Trophoblast cell (in vitro differentiated cells and primary cell): ENCODE measurements around the gene FNDC1.
"Not testable (repeated sequence)": the region's sequence is repeated elsewhere in the genome, so short reads cannot be mapped to it uniquely, and the experiment has no call there.

Experiments
- DNase-seq, 2 donors: peaks; one replicate each; pipeline ENCODE4 v3.0.0-alpha.2; 2016
- H2AFZ ChIP-seq: 2 replicates; pipeline ENCODE4 v1.6.1; 2013; ENCODE audit warnings: low read length, moderate library complexity, mild to moderate bottlenecking; ENCODE audit not compliant: insufficient read depth, poor library complexity
- H2AK5ac ChIP-seq: 2 replicates; pipeline ENCODE4 v1.6.1; 2013; ENCODE audit warnings: mild to moderate bottlenecking, low read length
- H2BK120ac ChIP-seq: 2 replicates; pipeline ENCODE4 v1.6.1; 2013; ENCODE audit warnings: low read length, mild to moderate bottlenecking, moderate library complexity; ENCODE audit not compliant: insufficient read depth, poor library complexity
- H2BK12ac ChIP-seq: 2 replicates; pipeline ENCODE4 v1.6.1; 2013; ENCODE audit warnings: mild to moderate bottlenecking, low read length, moderate library complexity
- H2BK5ac ChIP-seq: 2 replicates; pipeline ENCODE4 v1.6.1; 2013; ENCODE audit warnings: low read length, low read depth, moderate library complexity, mild to moderate bottlenecking; ENCODE audit not compliant: poor library complexity
- H3K14ac ChIP-seq: 2 replicates; pipeline ENCODE4 v1.6.1; 2013; ENCODE audit warnings: mild to moderate bottlenecking, low read length
- H3K18ac ChIP-seq: 2 replicates; pipeline ENCODE4 v1.6.1; 2013; ENCODE audit warnings: mild to moderate bottlenecking, low read length
- H3K23ac ChIP-seq: 2 replicates; pipeline ENCODE4 v1.6.1; 2013; ENCODE audit warnings: low read length
- H3K27ac ChIP-seq: 2 replicates; pipeline ENCODE4 v1.5.1; 2013; ENCODE audit warnings: low read depth, mild to moderate bottlenecking, inconsistent platforms, low read length, moderate library complexity
- H3K27me3 ChIP-seq: 2 replicates; pipeline ENCODE4 v1.6.1; 2013; ENCODE audit warnings: inconsistent platforms, mild to moderate bottlenecking, low read length, moderate library complexity; ENCODE audit not compliant: insufficient read depth
- H3K36me3 ChIP-seq, 2 experiments: 1 replicate in 1 of 2; 2 replicates in 1 of 2; pipeline ENCODE4 v1.6.1; 2013; ENCODE audit warnings: low read length in 2 of 2, mild to moderate bottlenecking in 2 of 2, moderate library complexity in 1 of 2; ENCODE audit not compliant: insufficient read depth in 2 of 2, control insufficient read depth in 1 of 2
- H3K4ac ChIP-seq: 2 replicates; pipeline ENCODE4 v1.6.1; 2013; ENCODE audit warnings: low read depth, mild to moderate bottlenecking, low read length, moderate library complexity
- H3K4me1 ChIP-seq, 2 experiments: 1 replicate in 1 of 2; 2 replicates in 1 of 2; pipeline ENCODE4 v1.6.1; 2013; ENCODE audit warnings: low read length in 2 of 2, mild to moderate bottlenecking in 2 of 2, moderate library complexity in 1 of 2; ENCODE audit not compliant: insufficient read depth in 2 of 2, control insufficient read depth in 1 of 2
- H3K4me2 ChIP-seq: 2 replicates; pipeline ENCODE4 v1.6.1; 2013; ENCODE audit warnings: inconsistent platforms, mild to moderate bottlenecking, low read length, moderate library complexity
- H3K4me3 ChIP-seq: 2 replicates; pipeline ENCODE4 v1.5.1; 2013; ENCODE audit warnings: mild to moderate bottlenecking, low read depth, low read length, inconsistent platforms
- H3K79me1 ChIP-seq: one replicate; pipeline ENCODE4 v1.6.1; 2013; ENCODE audit warnings: low read length
- H3K79me2 ChIP-seq: 2 replicates; pipeline ENCODE4 v1.6.1; 2013; ENCODE audit warnings: low read length, mild to moderate bottlenecking; ENCODE audit not compliant: control insufficient read depth, insufficient read depth, poor library complexity
- H3K9ac ChIP-seq: 2 replicates; pipeline ENCODE4 v1.6.1; 2013; ENCODE audit warnings: mild to moderate bottlenecking, low read length
- H3K9me3 ChIP-seq: 2 replicates; pipeline ENCODE4 v1.6.1; 2013; ENCODE audit warnings: low read depth, mild to moderate bottlenecking, control low read depth, inconsistent platforms, low read length; ENCODE audit not compliant: insufficient read depth
- H4K12ac ChIP-seq: 2 replicates; pipeline ENCODE4 v1.6.1; 2013; ENCODE audit warnings: low read depth, mild to moderate bottlenecking, low read length, moderate library complexity
- H4K8ac ChIP-seq: 2 replicates; pipeline ENCODE4 v1.6.1; 2013; ENCODE audit warnings: low read depth, mild to moderate bottlenecking, low read length, moderate library complexity
- H4K91ac ChIP-seq: one replicate; pipeline ENCODE4 v1.6.1; 2013; ENCODE audit warnings: low read depth, mild to moderate bottlenecking, low read length, moderate library complexity
- WGBS: extraction: QIAGEN DNeasy Blood & Tissue Kit; methylation state at CpG from one replicate; pipeline ENCODE4 v1.1.7; 2013; ENCODE audit warnings: missing lambda C conversion rate; ENCODE audit not compliant: insufficient read length, insufficient coverage; ENCODE audit errors: extremely low coverage; 5-methylcytosine and 5-hydroxymethylcytosine counted together

Gene FNDC1

DNA sequence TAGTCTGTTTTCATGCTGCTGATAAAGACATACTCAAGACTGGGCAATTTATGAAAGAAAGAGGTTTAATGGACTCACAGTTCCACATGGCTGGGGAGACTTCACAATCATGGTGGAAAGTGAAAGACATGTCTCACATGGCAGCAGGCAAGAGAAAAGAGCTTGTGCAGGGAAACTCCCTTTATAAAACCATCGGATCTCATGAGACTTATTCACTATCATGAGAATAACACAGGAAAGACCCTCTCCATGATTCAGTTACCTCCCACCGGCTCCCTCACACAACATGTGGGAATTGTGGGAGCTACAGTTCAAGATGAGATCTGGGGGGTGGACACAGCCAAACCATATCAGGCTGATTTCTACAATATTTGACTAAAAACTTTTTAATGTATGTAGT is 45.4 kb upstream of the FNDC1 start:
- not testable (repeated sequence) for H3K27me3 ChIP-seq, H2AFZ ChIP-seq
- WGBS, result no CpG with 5 or more reads among the region's 2 CpGs

GRCh38 chr6:159125014-159125609 is 44.1 kb upstream of the FNDC1 start:
- H2AFZ ChIP-seq, result no peak overlapping the region
- no peaks in the 10 kb centered on the region for H3K79me1 ChIP-seq
- H3K4me1 ChIP-seq, result no peaks in the 10 kb centered on the region
- no peak overlapping the region for H4K12ac ChIP-seq
- no peak overlapping the region for H3K14ac ChIP-seq
- no peak overlapping the region for H3K18ac ChIP-seq
- WGBS, result no CpG with 5 or more reads among the region's 5 CpGs
- H3K4me2 ChIP-seq, result no peak overlapping the region
- H2BK5ac ChIP-seq, result no peak overlapping the region
- no peaks in the 10 kb centered on the region for H3K9me3 ChIP-seq
- no peak overlapping the region for H3K4ac ChIP-seq
- no peak overlapping the region for H2BK12ac ChIP-seq
- no peak overlapping the region for H3K4me3 ChIP-seq
- H2AK5ac ChIP-seq, result no peak overlapping the region
- no peak overlapping the region for H4K91ac ChIP-seq
- H3K9ac ChIP-seq, result no peak overlapping the region
- H3K36me3 ChIP-seq, result no peaks in the 10 kb centered on the region
- no peak overlapping the region for H2BK120ac ChIP-seq
- no peak for DNase-seq
- H3K23ac ChIP-seq, result no peak overlapping the region
- H4K8ac ChIP-seq, result no peak overlapping the region
- H3K27ac ChIP-seq, result no peak overlapping the region
- no peaks in the 10 kb centered on the region for H3K27me3 ChIP-seq
- H3K79me2 ChIP-seq, result no peaks in the 10 kb centered on the region

More for the DNA sequence above, 45.4 kb upstream of the FNDC1 start:
- not testable (repeated sequence) for H3K23ac ChIP-seq, H3K9ac ChIP-seq, H3K79me1 ChIP-seq, H4K91ac ChIP-seq, H2BK12ac ChIP-seq, H4K12ac ChIP-seq, H3K36me3 ChIP-seq, H2BK5ac ChIP-seq, H3K9me3 ChIP-seq, H3K79me2 ChIP-seq, H3K14ac ChIP-seq, H3K18ac ChIP-seq, H3K4ac ChIP-seq, H2AK5ac ChIP-seq, H4K8ac ChIP-seq, H3K4me1 ChIP-seq, DNase-seq, H3K4me2 ChIP-seq, H3K27ac ChIP-seq, H2BK120ac ChIP-seq, H3K4me3 ChIP-seq

DNA sequence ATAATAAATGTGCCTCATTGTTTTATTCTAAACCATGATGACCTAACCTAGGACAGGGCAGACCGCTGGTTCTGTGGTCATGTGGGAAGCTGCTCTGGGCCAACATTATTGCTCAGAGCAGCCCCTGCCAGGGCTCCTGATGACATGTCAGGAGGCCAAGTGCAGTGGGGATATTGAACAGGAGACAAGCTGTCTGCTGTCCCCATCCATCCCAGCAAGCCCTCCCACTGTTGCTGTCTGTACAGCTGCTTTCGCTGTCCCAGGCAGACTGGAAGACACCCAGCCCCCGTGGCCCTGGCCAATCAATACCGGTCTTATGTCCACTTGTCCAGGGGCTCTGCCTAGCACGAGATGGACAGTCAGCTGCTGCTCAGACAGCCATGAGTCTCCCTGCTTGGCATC is 43.2 kb upstream of the FNDC1 start:
- DNase-seq, result no peak
- no peaks in the 10 kb centered on the region for H3K9me3 ChIP-seq
- H3K18ac ChIP-seq, result no peak overlapping the region
- no peak overlapping the region for H4K8ac ChIP-seq
- H3K36me3 ChIP-seq, result no peaks in the 10 kb centered on the region
- no peak overlapping the region for H4K12ac ChIP-seq
- no peaks in the 10 kb centered on the region for H3K27me3 ChIP-seq
- no peak overlapping the region for H3K14ac ChIP-seq
- no peak overlapping the region for H3K9ac ChIP-seq
- H3K23ac ChIP-seq, result no peak overlapping the region
- H2AFZ ChIP-seq, result no peak overlapping the region
- no peaks in the 10 kb centered on the region for H3K79me1 ChIP-seq
- H3K4me3 ChIP-seq, result no peak overlapping the region
- WGBS, result no CpG with 5 or more reads among the region's 5 CpGs
- no peak overlapping the region for H3K4ac ChIP-seq
- H2BK12ac ChIP-seq, result no peak overlapping the region
- H4K91ac ChIP-seq, result no peak overlapping the region
- H3K4me2 ChIP-seq, result no peak overlapping the region
- H3K79me2 ChIP-seq, result no peaks in the 10 kb centered on the region
- no peak overlapping the region for H3K27ac ChIP-seq
- no peak overlapping the region for H2AK5ac ChIP-seq
- H3K4me1 ChIP-seq, result no peaks in the 10 kb centered on the region
- H2BK5ac ChIP-seq, result no peak overlapping the region
- H2BK120ac ChIP-seq, result no peak overlapping the region

DNA sequence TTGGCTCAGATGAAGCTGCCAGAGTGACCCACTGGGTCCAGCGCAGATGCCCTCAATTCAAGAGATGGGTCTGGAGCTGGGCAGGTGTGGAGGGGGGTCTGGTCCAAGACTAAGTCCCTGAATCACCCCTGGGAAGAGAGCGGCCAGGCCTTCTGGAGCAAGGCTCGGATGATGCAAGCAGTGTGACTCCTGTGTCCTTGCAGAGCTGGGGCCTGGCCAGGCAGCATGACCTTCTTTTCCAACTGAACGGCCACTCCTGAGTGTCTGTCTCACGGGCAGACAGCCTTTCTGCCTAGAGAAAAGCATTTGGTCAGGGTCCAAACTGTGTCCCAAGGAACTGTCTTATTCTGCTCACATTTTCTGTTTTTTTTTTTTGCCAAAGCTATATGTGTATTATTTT is 42.6 kb upstream of the FNDC1 start:
- WGBS, result no CpG with 5 or more reads among the region's 5 CpGs
- H3K27ac ChIP-seq, result no peak overlapping the region
- DNase-seq, result no peak
- H3K27me3 ChIP-seq, result no peaks in the 10 kb centered on the region
- no peaks in the 10 kb centered on the region for H3K79me1 ChIP-seq
- no peak overlapping the region for H3K4me3 ChIP-seq
- no peaks in the 10 kb centered on the region for H3K79me2 ChIP-seq
- no peak overlapping the region for H3K23ac ChIP-seq
- no peak overlapping the region for H3K4ac ChIP-seq
- no peak overlapping the region for H2BK12ac ChIP-seq
- H4K8ac ChIP-seq, result no peak overlapping the region
- H2BK120ac ChIP-seq, result no peak overlapping the region
- no peak overlapping the region for H4K91ac ChIP-seq
- H3K4me2 ChIP-seq, result no peak overlapping the region
- no peak overlapping the region for H3K18ac ChIP-seq
- H4K12ac ChIP-seq, result no peak overlapping the region
- no peaks in the 10 kb centered on the region for H3K9me3 ChIP-seq
- no peak overlapping the region for H2BK5ac ChIP-seq
- H2AFZ ChIP-seq, result no peak overlapping the region
- H3K14ac ChIP-seq, result no peak overlapping the region
- H3K36me3 ChIP-seq, result no peaks in the 10 kb centered on the region
- no peak overlapping the region for H2AK5ac ChIP-seq
- no peaks in the 10 kb centered on the region for H3K4me1 ChIP-seq
- no peak overlapping the region for H3K9ac ChIP-seq
